Activated CD4-positive, alpha-beta T cell treated with anti-CD3 and anti-CD28 coated beads, Interleukin-2, amount 50 U/mL, for 4 hours (primary cell): ENCODE data around the gene OR9A4.

ENCODE experiments used
- DNase-seq, 2 experiments: peaks; one replicate each; pipeline ENCODE4 v3.0.0-alpha.2; 2020

The OR9A4 gene

DNA sequence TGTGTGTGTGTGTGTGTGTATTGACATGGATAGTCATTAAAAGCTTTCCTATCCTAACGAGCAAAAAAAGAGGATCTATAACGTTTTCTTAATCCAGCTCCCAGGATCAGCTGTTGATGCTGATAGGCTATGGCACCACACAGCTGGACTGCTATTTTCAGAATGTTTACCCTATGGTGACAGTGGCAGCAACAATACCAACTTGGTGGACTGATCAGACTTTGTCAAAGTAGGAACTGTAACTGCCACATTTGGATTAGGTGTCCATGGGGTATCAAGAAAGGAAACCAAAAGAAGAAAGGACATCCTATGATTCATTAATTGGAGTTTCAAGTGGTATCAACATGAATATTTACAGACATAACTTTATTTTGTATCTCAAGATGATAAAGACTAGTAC, 33.3 kb downstream of the OR9A4 start:
- no peak for DNase-seq

GRCh38 chr7:141949911-141950310, 33.7 kb downstream of the OR9A4 start:
- DNase-seq = no peak

DNA sequence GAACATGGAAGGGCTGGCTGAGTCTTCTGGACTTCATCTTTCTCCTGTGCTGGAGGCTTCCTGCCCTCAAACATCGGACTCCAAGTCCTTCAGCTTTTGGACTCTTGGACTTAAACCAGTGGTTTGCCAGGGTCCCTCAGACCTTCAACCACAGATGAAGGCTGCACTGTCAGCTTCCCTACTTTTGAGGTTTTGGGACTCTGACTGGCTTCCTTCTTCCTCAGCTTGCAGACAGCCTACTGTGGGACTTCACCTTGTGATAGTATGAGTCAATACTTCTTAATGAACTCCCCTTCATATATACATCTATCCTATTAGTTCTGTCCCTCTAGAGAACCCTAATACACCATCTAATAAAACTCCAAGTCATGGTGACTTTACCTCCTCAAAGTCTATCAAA, 34.6 kb downstream of the OR9A4 start:
- DNase-seq = no peak

DNA sequence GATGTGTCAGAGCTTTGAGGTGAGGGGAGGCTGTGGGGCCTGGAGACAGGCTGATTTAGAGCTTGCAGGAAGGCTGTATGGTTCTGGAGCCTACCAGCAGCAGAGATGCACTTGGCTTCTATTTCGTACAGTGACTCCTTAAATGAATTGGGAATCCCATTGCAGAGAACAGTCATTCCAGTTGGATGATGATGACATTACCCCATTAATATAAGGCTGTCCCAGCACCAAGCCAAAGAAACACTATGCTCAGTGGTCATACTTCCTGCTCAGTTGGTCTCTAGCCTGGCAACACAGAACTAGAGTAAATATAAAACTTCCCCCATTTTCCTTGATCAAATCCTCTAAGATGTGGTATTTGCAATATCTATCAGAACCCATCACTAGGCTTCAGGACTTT, 36.3 kb downstream of the OR9A4 start:
- no peak for DNase-seq

- DNase-seq = no peak
Observed at GRCh38 chr7:141954334-141954733, 38.1 kb downstream of the OR9A4 start.

DNA sequence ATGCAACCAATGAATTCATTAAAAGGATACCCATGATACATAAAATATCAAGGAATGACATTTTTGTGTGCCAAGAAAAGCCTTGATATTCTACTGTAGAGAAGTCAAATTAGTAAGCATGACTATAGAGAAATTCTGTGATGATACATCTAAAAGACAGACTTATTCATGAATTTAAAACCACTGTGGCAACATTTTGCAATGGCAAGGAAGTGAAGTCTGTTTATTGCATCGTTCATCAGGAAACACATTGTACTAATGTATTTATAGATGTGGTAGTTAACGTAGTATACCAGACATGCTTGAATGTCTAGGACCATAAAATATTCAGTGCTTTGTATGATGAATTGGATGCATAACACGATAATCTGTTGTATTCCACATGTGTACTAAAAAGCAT, 39.9 kb downstream of the OR9A4 start:
- no peak for DNase-seq

- DNase-seq = no peak
Observed at GRCh38 chr7:141960687-141961422, 44.7 kb downstream of the OR9A4 start.
